AG09309 (cell line): Measurements from ENCODE around the gene COL28A1.

Experiments used
- DNase-seq: peaks from one replicate; pipeline ENCODE4 v3.0.0-alpha.2; 2010; ENCODE audit warnings: low read depth
- H3K4me3 ChIP-seq: 2 replicates; pipeline ENCODE4 v1.5.1; 2011; ENCODE audit warnings: mild to moderate bottlenecking, low read depth, low read length, moderate library complexity; ENCODE audit not compliant: control insufficient read depth
- TF ChIP-seq, protein P1 (sequence below): IDR thresholded peaks from 2 replicates; pipeline ENCODE4 v1.5.1; 2011; ENCODE audit warnings: mild to moderate bottlenecking, low read depth, low read length, inconsistent platforms; ENCODE audit not compliant: insufficient read depth, control insufficient read depth; ENCODE audit errors: missing control alignments

Gene COL28A1

GRCh38 chr7:7318601-7319000 lies 217.1 kb downstream of the COL28A1 start:
- TF ChIP-seq, protein P1, sequence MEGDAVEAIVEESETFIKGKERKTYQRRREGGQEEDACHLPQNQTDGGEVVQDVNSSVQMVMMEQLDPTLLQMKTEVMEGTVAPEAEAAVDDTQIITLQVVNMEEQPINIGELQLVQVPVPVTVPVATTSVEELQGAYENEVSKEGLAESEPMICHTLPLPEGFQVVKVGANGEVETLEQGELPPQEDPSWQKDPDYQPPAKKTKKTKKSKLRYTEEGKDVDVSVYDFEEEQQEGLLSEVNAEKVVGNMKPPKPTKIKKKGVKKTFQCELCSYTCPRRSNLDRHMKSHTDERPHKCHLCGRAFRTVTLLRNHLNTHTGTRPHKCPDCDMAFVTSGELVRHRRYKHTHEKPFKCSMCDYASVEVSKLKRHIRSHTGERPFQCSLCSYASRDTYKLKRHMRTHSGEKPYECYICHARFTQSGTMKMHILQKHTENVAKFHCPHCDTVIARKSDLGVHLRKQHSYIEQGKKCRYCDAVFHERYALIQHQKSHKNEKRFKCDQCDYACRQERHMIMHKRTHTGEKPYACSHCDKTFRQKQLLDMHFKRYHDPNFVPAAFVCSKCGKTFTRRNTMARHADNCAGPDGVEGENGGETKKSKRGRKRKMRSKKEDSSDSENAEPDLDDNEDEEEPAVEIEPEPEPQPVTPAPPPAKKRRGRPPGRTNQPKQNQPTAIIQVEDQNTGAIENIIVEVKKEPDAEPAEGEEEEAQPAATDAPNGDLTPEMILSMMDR, result no peak
- DNase-seq, result no peak
- no peak overlapping the region for H3K4me3 ChIP-seq

GRCh38 chr7:7317850-7318249 lies 217.8 kb downstream of the COL28A1 start:
- DNase-seq, result no peak
- no peak overlapping the region for H3K4me3 ChIP-seq
- TF ChIP-seq, protein P1, result no peak

DNA sequence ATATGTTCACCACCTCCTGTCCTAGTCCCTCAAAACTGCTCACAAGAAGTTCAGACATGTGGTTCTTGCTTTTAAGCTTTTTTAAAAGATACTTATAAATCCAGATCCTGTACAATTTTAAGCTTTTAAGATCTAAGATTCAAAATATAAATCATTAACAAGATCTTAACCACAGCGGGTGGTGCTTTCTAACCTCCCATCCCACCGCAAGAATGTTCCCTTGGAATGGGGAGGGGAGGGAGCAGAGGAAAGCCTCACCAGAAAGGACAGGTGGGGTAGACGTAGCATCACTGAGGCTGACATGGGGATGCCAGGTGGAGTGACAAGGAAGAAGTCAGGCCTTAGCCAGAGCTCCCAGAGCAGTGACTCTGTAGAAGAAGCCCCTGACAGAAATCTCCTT lies 219.8 kb downstream of the COL28A1 start:
- no peak for DNase-seq
- TF ChIP-seq, protein P1, result no peak
- H3K4me3 ChIP-seq, result no peak overlapping the region

- DNase-seq, result no peak
- H3K4me3 ChIP-seq, result no peak overlapping the region
- TF ChIP-seq, protein P1, result no peak
Observed at GRCh38 chr7:7312323-7312722, 223.3 kb downstream of the COL28A1 start.

GRCh38 chr7:7311001-7311400 lies 224.7 kb downstream of the COL28A1 start:
- TF ChIP-seq, protein P1, result no peak
- H3K4me3 ChIP-seq, result no peak overlapping the region
- DNase-seq, result no peak

- no peak for DNase-seq
- TF ChIP-seq, protein P1, result no peak
- no peak overlapping the region for H3K4me3 ChIP-seq
Observed at GRCh38 chr7:7309203-7309602, 226.5 kb downstream of the COL28A1 start.
